CD14-positive monocyte (primary cell): ENCODE measurements around the gene WIPF1. TPM values are rescaled to one million over a fixed set of nuclear protein-coding genes. Genes with fewer than 3 reads are reported as not detected.

ENCODE experiments used
- DNase-seq, 3 donors: peaks; one replicate each; pipeline ENCODE4 v3.0.0-alpha.2; 2011 to 2022
- H2AFZ ChIP-seq: 2 replicates; pipeline ENCODE4 v1.6.0; 2012; ENCODE audit warnings: mild to moderate bottlenecking, low read depth, low read length, inconsistent platforms; ENCODE audit not compliant: insufficient read depth, poor library complexity, severe bottlenecking
- H3K27ac ChIP-seq, 2 donors: 1 replicate in 1 of 2; 2 replicates in 1 of 2; pipeline ENCODE4 v1.5.1; 2012 to 2013; ENCODE audit warnings: low read length in 2 of 2, control low read depth in 1 of 2, inconsistent platforms in 1 of 2, low read depth in 1 of 2, mild to moderate bottlenecking in 1 of 2
- H3K27me3 ChIP-seq, 2 donors: one replicate each; pipeline versions ENCODE4 v1.6.0 to v1.6.1; 2011 to 2013; ENCODE audit warnings: low read length in 2 of 2; ENCODE audit not compliant: control insufficient read depth in 2 of 2, insufficient read depth in 2 of 2
- H3K36me3 ChIP-seq, 2 donors: replicated peaks in 1 of 2; 1 replicate in 1 of 2; 2 replicates in 1 of 2; pipeline versions ENCODE4 v1.5.1 to v1.6.1; 2012 to 2013; ENCODE audit warnings: low read length in 2 of 2, control low read depth in 1 of 2, inconsistent platforms in 1 of 2, mild to moderate bottlenecking in 1 of 2; ENCODE audit not compliant: insufficient read depth in 2 of 2, control insufficient read depth in 1 of 2
- H3K4me1 ChIP-seq, 2 donors: 1 replicate in 1 of 2; 2 replicates in 1 of 2; pipeline versions ENCODE4 v1.5.1 to v1.6.1; 2012 to 2013; ENCODE audit warnings: low read length in 2 of 2, control low read depth in 1 of 2, inconsistent platforms in 1 of 2, mild to moderate bottlenecking in 1 of 2, moderate library complexity in 1 of 2; ENCODE audit not compliant: insufficient read depth in 2 of 2, control insufficient read depth in 1 of 2
- H3K4me2 ChIP-seq: replicated peaks from 2 replicates; pipeline ENCODE3; 2012; ENCODE audit warnings: low read length, moderate library complexity, mild to moderate bottlenecking; ENCODE audit not compliant: poor library complexity, severe bottlenecking; ENCODE audit errors: extremely low read depth
- H3K4me3 ChIP-seq, 3 experiments: fragments of 200-600 bp in 1 of 3; sonication (generic) in 1 of 3; replicated peaks in 1 of 3; 1 replicate in 2 of 3; 2 replicates in 1 of 3; pipeline ENCODE4 v1.5.1; 2011 to 2013; ENCODE audit warnings: low read length in 3 of 3, mild to moderate bottlenecking in 3 of 3, control low read depth in 2 of 3, low read depth in 2 of 3, inconsistent platforms in 1 of 3, moderate library complexity in 1 of 3
- H3K79me2 ChIP-seq: 2 replicates; pipeline ENCODE4 v1.6.0; 2012; ENCODE audit warnings: mild to moderate bottlenecking, control low read depth, inconsistent platforms, low read length, moderate library complexity; ENCODE audit not compliant: insufficient read depth
- H3K9ac ChIP-seq: 2 replicates; pipeline ENCODE4 v1.6.0; 2017; ENCODE audit warnings: low read length, mild to moderate bottlenecking; ENCODE audit not compliant: insufficient read depth, poor library complexity, severe bottlenecking
- H3K9me3 ChIP-seq, 2 donors: replicated peaks in 1 of 2; 1 replicate in 1 of 2; 2 replicates in 1 of 2; pipeline versions ENCODE4 v1.5.1 to v1.6.1; 2012 to 2013; ENCODE audit warnings: low read length in 2 of 2, control low read depth in 1 of 2; ENCODE audit not compliant: control insufficient read depth in 1 of 2, insufficient read depth in 1 of 2
- H4K20me1 ChIP-seq: 2 replicates; pipeline ENCODE4 v1.6.0; 2012; ENCODE audit warnings: mild to moderate bottlenecking, low read length, control low read depth, moderate library complexity; ENCODE audit not compliant: insufficient read depth
- H3K27ac Mint-ChIP-seq, 7 donors: one replicate each; pipeline ENCODE4 v1.8.0; 2020; ENCODE audit warnings: mild to moderate bottlenecking in 7 of 7, mixed read lengths in 7 of 7, moderate library complexity in 6 of 7, inconsistent platforms in 2 of 7
- H3K27me3 Mint-ChIP-seq, 3 donors: one replicate each; pipeline ENCODE4 v1.8.0; 2021 to 2022; ENCODE audit warnings: low read depth in 3 of 3, mild to moderate bottlenecking in 3 of 3, mixed read lengths in 3 of 3, moderate library complexity in 3 of 3, inconsistent platforms in 1 of 3
- H3K36me3 Mint-ChIP-seq, 2 donors: one replicate each; pipeline ENCODE4 v1.8.0; 2020; ENCODE audit warnings: mixed read lengths in 2 of 2, inconsistent platforms in 1 of 2, mild to moderate bottlenecking in 1 of 2
- H3K4me1 Mint-ChIP-seq: one replicate; pipeline ENCODE4 v1.8.0; 2020; ENCODE audit warnings: mild to moderate bottlenecking, mixed read lengths
- H3K4me3 Mint-ChIP-seq, 2 donors: one replicate each; pipeline ENCODE4 v1.8.0; 2020; ENCODE audit warnings: mild to moderate bottlenecking in 2 of 2, mixed read lengths in 2 of 2, moderate library complexity in 1 of 2
- H3K9me3 Mint-ChIP-seq, 7 donors: one replicate each; pipeline ENCODE4 v1.8.0; 2020 to 2022; ENCODE audit warnings: mixed read lengths in 7 of 7, mild to moderate bottlenecking in 6 of 7, moderate library complexity in 6 of 7, inconsistent platforms in 2 of 7
- WGBS: methylation state at CpG from one replicate; pipeline ENCODE4 v1.1.5; 2013; ENCODE audit warnings: missing lambda C conversion rate; ENCODE audit not compliant: insufficient coverage; 5-methylcytosine and 5-hydroxymethylcytosine counted together
- intact Hi-C, 2 donors: fragments of 100-400 bp; cut with micrococcal nuclease; formaldehyde crosslinking; loops; one replicate each; pipeline versions ENCODE4 v1.15.0 to v1.15.1; 2023
- polyA plus RNA-seq, 3 donors: library from polyadenylated mRNA; depleted of rRNA in 1 of 3; unstranded in 2 of 3; stranded (reverse) in 1 of 3; fragments of 300-500 nt in 2 of 3; fragments of >200 nt in 1 of 3; fragmentation: Illumina TruSeq in 2 of 3; gene quantifications; 1 replicate in 2 of 3; 2 replicates in 1 of 3; pipeline ENCODE4 v1.2.3, GENCODE V29; 2012 to 2021
- TF ChIP-seq, protein P1 (sequence below): fragments of 200-600 bp; IDR thresholded peaks from one replicate; pipeline ENCODE4 v1.8.0; 2022; ENCODE audit warnings: antibody characterized with exemption, mild to moderate bottlenecking

Gene WIPF1
- polyA plus RNA-seq, 3 donors = 43.9 to 126 (median 74.3) TPM

GRCh38 chr2:174575124-174575776 is 22.4 kb downstream of the WIPF1 start:
- Histone ChIP-seq H3K27me3 (no peaks in the 10 kb centered on the region), H3K9ac (no peak overlapping the region), H3K4me2 (no peak overlapping the region), H3K27ac (peak overlapping the region in 1 of 2 donors; percentile 71), H3K9me3 (no peaks in the 10 kb centered on the region), H3K79me2 (peaks cover 81% of the 10 kb centered on the region), H2AFZ (no peak overlapping the region), H3K4me3 (no peak overlapping the region), H3K4me1 (peaks cover 26 to 38% of the 10 kb centered on the region in 2 donors), H4K20me1 (peaks cover 97% of the 10 kb centered on the region), H3K36me3 (peaks cover 87 to 95% of the 10 kb centered on the region in 2 donors)
- no peak for DNase-seq
- Mint-ChIP-seq H3K27ac (peak overlapping the region in 6 of 7 donors; percentile 77 to 92 (median 88)), H3K36me3 (peaks cover 86 to 96% of the 10 kb centered on the region in 2 donors), H3K4me1 (peaks cover 37% of the 10 kb centered on the region), H3K9me3 (peaks cover 0 to 3% (median 0%) of the 10 kb centered on the region in 7 donors), H3K27me3 (no peaks in the 10 kb centered on the region), H3K4me3 (no peak overlapping the region)
- WGBS = 98% methylated on average over 14 of the region's 16 CpGs
- intact Hi-C loops = loop anchor here in 1 of 2 donors (5.0 kb wide), 1 partner anchor 112 kb away; no protein-coding TSS in a partner anchor
- TF ChIP-seq, protein P1, sequence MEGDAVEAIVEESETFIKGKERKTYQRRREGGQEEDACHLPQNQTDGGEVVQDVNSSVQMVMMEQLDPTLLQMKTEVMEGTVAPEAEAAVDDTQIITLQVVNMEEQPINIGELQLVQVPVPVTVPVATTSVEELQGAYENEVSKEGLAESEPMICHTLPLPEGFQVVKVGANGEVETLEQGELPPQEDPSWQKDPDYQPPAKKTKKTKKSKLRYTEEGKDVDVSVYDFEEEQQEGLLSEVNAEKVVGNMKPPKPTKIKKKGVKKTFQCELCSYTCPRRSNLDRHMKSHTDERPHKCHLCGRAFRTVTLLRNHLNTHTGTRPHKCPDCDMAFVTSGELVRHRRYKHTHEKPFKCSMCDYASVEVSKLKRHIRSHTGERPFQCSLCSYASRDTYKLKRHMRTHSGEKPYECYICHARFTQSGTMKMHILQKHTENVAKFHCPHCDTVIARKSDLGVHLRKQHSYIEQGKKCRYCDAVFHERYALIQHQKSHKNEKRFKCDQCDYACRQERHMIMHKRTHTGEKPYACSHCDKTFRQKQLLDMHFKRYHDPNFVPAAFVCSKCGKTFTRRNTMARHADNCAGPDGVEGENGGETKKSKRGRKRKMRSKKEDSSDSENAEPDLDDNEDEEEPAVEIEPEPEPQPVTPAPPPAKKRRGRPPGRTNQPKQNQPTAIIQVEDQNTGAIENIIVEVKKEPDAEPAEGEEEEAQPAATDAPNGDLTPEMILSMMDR = no peak

DNA sequence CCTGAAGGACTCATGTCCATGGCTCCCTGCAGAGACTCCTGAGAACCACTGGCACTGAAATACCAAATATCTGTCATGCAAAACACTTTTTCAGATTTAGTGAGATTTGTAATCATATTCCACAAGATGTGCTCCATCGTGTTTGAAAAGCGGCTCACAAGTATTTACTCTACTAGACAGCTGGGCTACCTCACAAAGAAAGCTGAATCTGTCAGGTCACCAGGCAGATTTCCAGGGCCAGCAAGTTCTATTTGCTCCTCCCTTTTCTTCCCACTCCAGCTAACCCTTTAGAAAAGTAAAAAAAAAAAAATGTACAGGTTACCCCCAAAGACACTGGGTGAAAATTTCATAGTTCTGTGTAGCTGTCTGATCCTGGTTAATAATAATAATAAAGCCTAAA is 22.9 kb downstream of the WIPF1 start:
- peaks cover 0 to 3% (median 0%) of the 10 kb centered on the region in 7 donors for H3K9me3 Mint-ChIP-seq
- intact Hi-C loops = loop anchor here (5.0 kb wide), 3 partner anchors 33 to 113 kb away; no protein-coding TSS in a partner anchor
- Histone ChIP-seq H4K20me1 (peaks cover 97% of the 10 kb centered on the region), H3K9ac (no peak overlapping the region), H3K4me1 (peaks cover 26 to 35% of the 10 kb centered on the region in 2 donors), H3K27me3 (no peaks in the 10 kb centered on the region), H3K9me3 (no peaks in the 10 kb centered on the region), H2AFZ (no peak overlapping the region), H3K79me2 (peaks cover 82% of the 10 kb centered on the region), H3K36me3 (peaks cover 87 to 95% of the 10 kb centered on the region in 2 donors), H3K27ac (peak overlapping the region in 1 of 2 donors; percentile 71), H3K4me2 (no peak overlapping the region), H3K4me3 (no peak overlapping the region)
- no peak overlapping the region for H3K4me3 Mint-ChIP-seq
- peak overlapping the region in 6 of 7 donors; percentile 36 to 92 (median 90) for H3K27ac Mint-ChIP-seq
- H3K27me3 Mint-ChIP-seq = no peaks in the 10 kb centered on the region
- peaks cover 37% of the 10 kb centered on the region for H3K4me1 Mint-ChIP-seq
- no peak for DNase-seq
- peaks cover 86 to 96% of the 10 kb centered on the region in 2 donors for H3K36me3 Mint-ChIP-seq
- no CpG with 5 or more reads among the region's 2 CpGs for WGBS
- TF ChIP-seq, protein P1 = no peak
